Colonic mucosa (tissue), 4 donors: ENCODE data around the gene RBBP4. TPM values are rescaled to one million over a fixed set of nuclear protein-coding genes. Genes with fewer than 3 reads are reported as not detected.

Experiments
- DNase-seq: peaks from one replicate; pipeline ENCODE4 v3.0.0-alpha.2; 2020
- H3K27ac ChIP-seq: fragments of 200-600 bp; one replicate; pipeline ENCODE4 v1.8.0; 2021
- H3K27me3 ChIP-seq: fragments of 200-600 bp; one replicate; pipeline ENCODE4 v1.8.0; 2021
- H3K36me3 ChIP-seq: fragments of 200-600 bp; one replicate; pipeline ENCODE4 v1.8.0; 2021
- H3K4me1 ChIP-seq: fragments of 200-600 bp; one replicate; pipeline ENCODE4 v1.8.0; 2021; ENCODE audit warnings: mild to moderate bottlenecking
- H3K4me3 ChIP-seq: fragments of 200-600 bp; one replicate; pipeline ENCODE4 v1.8.0; 2021
- H3K9ac ChIP-seq, 2 donors: one replicate each; pipeline ENCODE4 v1.7.0; 2013; ENCODE audit warnings: control low read depth in 2 of 2, low read depth in 2 of 2, low read length in 2 of 2
- H3K9me3 ChIP-seq: fragments of 200-600 bp; one replicate; pipeline ENCODE4 v1.8.0; 2021
- intact Hi-C: fragments of 100-400 bp; cut with DNase I; formaldehyde crosslinking; loops from one replicate; pipeline ENCODE4 v1.14.1; 2022
- total RNA-seq, 2 donors: library from RNA; stranded (reverse); fragmentation: NEBNext Ultra II Directional in 1 of 2; extraction: Animal tissue kit (Norgen Biotek cat#: 25700) in 1 of 2; gene quantifications; one replicate each; pipeline ENCODE4 v1.2.1, GENCODE V29; 2021
- TF ChIP-seq, protein P1 (sequence below): fragments of 200-600 bp; IDR thresholded peaks from one replicate; pipeline ENCODE4 v1.8.0; 2022; ENCODE audit warnings: antibody characterized with exemption, mild to moderate bottlenecking
- donor health status: healthy.
- donor health status: DM: no; HTN: no; CAD: no.
- donor health status: DM: no; HTN: no; CAD: no.

The RBBP4 gene
- total RNA-seq, 2 donors from 2014 or later, result 155 to 171 TPM

DNA sequence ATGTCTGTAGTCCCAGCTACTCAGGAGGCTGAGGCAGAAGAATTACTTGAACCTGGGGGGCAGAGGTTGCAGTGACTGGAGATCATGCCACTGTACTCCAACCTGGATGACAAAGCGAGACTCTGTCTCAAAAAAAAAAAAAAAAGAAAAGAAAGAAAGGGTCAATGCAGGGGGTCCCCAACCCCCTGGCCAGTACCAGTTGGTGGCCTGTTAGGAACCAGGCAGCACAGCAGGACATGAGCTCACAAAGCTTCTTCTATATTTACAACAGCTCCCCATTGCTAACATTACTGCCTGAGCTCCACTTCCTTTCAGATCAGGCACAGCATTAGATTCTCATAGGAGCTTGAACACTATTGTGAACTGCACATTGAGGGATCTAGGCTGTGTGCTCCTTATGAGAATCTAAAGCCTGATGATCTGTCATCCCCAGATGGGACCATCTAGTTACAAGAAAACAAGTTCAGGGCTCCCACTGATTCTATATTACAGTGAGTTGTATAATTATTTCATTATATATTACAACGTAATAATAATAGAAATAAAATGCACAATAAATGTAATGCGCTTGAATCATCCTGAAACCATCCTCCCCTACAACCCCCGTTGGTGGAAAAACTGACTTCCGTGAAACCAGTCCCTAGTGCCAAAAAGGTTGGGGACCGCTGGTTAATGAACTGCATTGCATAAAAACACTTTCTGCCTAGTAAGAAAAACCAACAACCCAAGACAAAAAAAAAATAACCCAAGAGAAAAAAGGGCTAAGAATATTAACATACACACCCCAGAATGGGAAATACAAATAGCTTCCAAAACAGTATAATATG is 3.5 kb upstream of the RBBP4 start:
- intact Hi-C loops, result no loop called here
- no peaks in the 10 kb centered on the region for H3K9me3 ChIP-seq

DNA sequence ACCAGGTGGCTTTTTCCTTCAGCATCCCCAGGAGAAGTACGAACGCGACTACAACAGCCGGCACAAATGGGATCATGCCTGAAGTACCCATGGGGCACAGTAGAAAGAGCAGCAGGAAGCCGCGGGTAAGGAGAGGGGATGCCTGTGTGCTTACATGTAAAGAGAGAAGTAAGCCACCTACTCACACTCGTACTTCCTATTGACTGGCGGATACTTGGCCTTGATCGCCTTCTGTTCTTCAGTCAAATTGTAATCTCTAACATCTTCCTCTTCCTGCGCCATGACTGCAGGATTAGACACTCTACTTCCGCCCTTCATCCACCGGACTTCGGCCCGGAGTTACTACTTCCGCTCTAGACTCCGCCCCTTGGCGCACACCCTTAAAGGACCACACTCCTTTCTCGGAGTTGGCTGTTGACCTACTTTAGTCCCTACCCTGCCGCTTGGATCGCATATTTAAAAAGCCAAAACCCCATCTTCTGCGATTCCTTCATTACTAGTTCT is 708 bp upstream of the RBBP4 start, which contains the start of gene ZBTB8OS:
Gene ZBTB8OS, minus strand, starts transcription at position 303 of the 504 bp plus-strand sequence. Its CDS starts 21 bp downstream, at position 282.
- H3K9me3 ChIP-seq, result no peaks in the 10 kb centered on the region
- H3K4me3 ChIP-seq, result peak within 1 kb of the TSS; percentile 89
- TF ChIP-seq, protein P1, sequence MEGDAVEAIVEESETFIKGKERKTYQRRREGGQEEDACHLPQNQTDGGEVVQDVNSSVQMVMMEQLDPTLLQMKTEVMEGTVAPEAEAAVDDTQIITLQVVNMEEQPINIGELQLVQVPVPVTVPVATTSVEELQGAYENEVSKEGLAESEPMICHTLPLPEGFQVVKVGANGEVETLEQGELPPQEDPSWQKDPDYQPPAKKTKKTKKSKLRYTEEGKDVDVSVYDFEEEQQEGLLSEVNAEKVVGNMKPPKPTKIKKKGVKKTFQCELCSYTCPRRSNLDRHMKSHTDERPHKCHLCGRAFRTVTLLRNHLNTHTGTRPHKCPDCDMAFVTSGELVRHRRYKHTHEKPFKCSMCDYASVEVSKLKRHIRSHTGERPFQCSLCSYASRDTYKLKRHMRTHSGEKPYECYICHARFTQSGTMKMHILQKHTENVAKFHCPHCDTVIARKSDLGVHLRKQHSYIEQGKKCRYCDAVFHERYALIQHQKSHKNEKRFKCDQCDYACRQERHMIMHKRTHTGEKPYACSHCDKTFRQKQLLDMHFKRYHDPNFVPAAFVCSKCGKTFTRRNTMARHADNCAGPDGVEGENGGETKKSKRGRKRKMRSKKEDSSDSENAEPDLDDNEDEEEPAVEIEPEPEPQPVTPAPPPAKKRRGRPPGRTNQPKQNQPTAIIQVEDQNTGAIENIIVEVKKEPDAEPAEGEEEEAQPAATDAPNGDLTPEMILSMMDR, result no peak
- peaks cover 13% of the 10 kb centered on the region for H3K4me1 ChIP-seq
- H3K27ac ChIP-seq, result peak within 1 kb of the TSS; percentile 98
- intact Hi-C loops, result no loop called here
- peak within 1 kb of the TSS; percentile 89 to 96 for H3K9ac ChIP-seq
- no peaks in the 10 kb centered on the region for H3K27me3 ChIP-seq
- no peaks in the 10 kb centered on the region for H3K36me3 ChIP-seq
- peak; percentile 95 for DNase-seq

More for the DNA sequence above, 3.5 kb upstream of the RBBP4 start:
- no peaks in the 10 kb centered on the region for H3K27me3 ChIP-seq
- H3K9ac ChIP-seq, result no peak overlapping the region
- no peak for DNase-seq
- no peak overlapping the region for H3K27ac ChIP-seq
- peaks cover 13% of the 10 kb centered on the region for H3K4me1 ChIP-seq
- TF ChIP-seq, protein P1, result no peak
- H3K4me3 ChIP-seq, result no peak overlapping the region
- no peaks in the 10 kb centered on the region for H3K36me3 ChIP-seq

DNA sequence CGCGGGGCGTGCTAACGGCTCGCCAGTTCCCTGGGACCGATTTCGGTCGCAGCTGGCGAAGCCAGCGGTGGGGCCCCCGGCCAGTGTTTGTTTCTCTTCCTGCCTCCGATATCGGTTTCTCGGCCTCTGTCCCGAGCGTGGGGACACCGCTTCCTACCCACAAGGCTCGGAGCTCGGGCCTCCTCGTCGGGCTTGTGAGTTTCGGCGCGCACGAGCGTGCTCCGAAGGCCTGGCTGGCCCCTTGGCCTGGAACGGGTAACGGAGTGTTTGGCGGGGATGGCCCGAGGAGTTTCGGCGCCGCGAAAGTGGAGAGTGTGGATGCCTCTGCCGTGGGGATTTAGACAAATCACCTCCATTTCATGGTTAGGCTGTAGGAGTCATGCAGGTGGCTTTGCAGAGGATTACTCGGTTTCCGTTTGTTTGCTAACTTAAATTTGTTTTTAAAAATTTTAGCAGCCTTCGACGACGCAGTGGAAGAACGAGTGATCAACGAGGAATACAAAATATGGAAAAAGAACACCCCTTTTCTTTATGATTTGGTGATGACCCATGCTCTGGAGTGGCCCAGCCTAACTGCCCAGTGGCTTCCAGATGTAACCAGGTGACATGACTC is 559 bp downstream of the RBBP4 start:
- DNase-seq, result no peak
- Histone ChIP-seq H3K27ac (peak overlapping the region; percentile 98), H3K9me3 (no peaks in the 10 kb centered on the region), H3K27me3 (no peaks in the 10 kb centered on the region), H3K36me3 (no peaks in the 10 kb centered on the region), H3K4me3 (peak overlapping the region; percentile 89), H3K9ac (peak overlapping the region; percentile 89 to 90), H3K4me1 (peaks cover 13% of the 10 kb centered on the region)
- TF ChIP-seq, protein P1, result no peak
- intact Hi-C loops, result no loop called here

DNA sequence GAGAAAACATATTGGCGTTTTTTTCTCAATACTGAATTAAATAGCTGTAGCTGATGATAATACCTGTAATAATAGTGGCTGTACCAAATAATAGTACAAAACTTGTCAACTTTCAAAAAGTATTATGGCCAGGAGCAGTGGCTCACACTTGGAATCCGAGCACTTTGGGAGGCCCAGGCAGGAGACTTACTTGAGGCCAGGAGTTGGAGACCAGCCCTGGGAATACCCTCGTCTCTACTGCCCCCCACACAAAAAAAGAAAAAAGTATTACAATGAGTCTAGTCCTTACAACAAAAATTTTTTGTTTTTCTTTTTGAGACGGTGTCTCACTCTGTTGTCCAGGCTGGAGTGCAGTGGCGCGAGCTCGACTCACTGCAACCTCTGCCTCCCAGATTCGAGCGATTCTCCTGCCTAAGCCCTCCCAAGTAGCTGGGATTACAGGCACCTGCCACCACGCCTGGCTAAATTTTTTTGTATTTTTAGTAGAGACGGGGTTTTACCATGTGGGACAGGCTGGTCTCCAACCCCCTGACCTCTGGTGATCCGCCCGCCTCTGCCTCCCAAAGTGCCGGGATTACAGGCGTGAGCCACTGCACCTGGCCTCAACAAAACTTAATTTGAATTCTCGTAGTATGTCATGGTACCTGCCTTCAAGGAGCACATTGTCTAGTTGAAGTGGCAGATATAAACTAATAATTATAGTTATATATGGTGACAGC is 1.4 kb downstream of the RBBP4 start:
- Histone ChIP-seq H3K4me3 (peak overlapping the region; percentile 89), H3K27ac (peak overlapping the region; percentile 98), H3K9ac (peak overlapping the region; percentile 89 to 90), H3K9me3 (no peaks in the 10 kb centered on the region), H3K27me3 (no peaks in the 10 kb centered on the region), H3K4me1 (peaks cover 13% of the 10 kb centered on the region), H3K36me3 (no peaks in the 10 kb centered on the region)
- TF ChIP-seq, protein P1, result no peak
- intact Hi-C loops, result no loop called here
- no peak for DNase-seq

DNA sequence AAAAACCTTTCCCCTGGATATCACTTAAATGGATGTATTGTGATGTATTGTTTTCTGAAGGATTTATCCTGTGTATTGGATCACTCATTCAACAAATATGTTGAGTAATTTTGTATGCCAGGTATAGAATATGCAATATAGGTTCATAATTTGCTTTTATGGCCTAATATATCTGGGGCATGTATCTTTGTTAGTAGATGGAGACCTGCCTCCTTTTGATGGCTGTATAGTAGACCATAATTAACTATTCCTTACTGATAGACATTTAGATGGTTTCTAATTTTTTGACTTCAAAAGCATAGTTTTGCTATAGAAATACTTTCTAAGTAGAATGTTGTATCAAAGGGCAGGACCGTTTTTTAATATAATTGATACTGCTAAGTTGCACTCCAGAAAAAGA is 8.6 kb downstream of the RBBP4 start:
- Histone ChIP-seq H3K27me3 (no peaks in the 10 kb centered on the region), H3K4me1 (no peaks in the 10 kb centered on the region), H3K36me3 (no peaks in the 10 kb centered on the region), H3K9ac (no peak overlapping the region), H3K4me3 (no peak overlapping the region), H3K9me3 (no peaks in the 10 kb centered on the region), H3K27ac (no peak overlapping the region)
- DNase-seq, result no peak
- intact Hi-C loops, result no loop called here
- TF ChIP-seq, protein P1, result no peak
